Activated naive CD4-positive, alpha-beta T cell treated with anti-CD3 and anti-CD28 coated beads, Interleukin-2, amount 50 U/mL, for 16 hours (primary cell): ENCODE results near the gene GABRD.
"Not testable (repeated sequence)": the region's sequence is repeated elsewhere in the genome, so short reads cannot be mapped to it uniquely, and the experiment has no call there.

Source experiments
- DNase-seq: peaks from one replicate; pipeline ENCODE4 v3.0.0-alpha.2; 2020

Gene GABRD, protein sequence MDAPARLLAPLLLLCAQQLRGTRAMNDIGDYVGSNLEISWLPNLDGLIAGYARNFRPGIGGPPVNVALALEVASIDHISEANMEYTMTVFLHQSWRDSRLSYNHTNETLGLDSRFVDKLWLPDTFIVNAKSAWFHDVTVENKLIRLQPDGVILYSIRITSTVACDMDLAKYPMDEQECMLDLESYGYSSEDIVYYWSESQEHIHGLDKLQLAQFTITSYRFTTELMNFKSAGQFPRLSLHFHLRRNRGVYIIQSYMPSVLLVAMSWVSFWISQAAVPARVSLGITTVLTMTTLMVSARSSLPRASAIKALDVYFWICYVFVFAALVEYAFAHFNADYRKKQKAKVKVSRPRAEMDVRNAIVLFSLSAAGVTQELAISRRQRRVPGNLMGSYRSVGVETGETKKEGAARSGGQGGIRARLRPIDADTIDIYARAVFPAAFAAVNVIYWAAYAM

GRCh38 chr1:2019172-2019543 is at the start of gene GABRD:
Gene GABRD (plus strand): TSS chr1:2019345. CDS start chr1:2019424, 79 bp downstream.
- peak; percentile 35 for DNase-seq

DNA sequence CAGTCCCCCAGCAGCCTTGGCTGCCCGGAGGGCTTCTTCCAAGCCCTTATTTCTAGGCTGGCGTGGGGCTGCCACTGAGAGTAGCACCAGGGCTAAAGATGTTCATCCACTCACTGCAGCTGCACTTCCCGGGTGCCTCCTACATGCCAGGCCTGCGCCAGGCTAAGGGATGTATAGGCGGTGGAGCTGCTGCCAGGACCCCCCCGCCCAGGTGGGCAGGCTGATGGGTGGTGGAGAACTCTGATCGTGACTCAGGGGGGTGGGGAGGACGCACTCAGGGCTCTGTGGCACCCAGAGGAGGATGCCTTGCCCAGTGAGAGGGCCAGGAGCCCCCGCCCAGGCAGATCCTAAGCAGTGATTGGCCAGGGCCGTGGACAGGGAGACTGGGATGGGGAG is 49.6 kb upstream of the GABRD start:
- no peak for DNase-seq

DNA sequence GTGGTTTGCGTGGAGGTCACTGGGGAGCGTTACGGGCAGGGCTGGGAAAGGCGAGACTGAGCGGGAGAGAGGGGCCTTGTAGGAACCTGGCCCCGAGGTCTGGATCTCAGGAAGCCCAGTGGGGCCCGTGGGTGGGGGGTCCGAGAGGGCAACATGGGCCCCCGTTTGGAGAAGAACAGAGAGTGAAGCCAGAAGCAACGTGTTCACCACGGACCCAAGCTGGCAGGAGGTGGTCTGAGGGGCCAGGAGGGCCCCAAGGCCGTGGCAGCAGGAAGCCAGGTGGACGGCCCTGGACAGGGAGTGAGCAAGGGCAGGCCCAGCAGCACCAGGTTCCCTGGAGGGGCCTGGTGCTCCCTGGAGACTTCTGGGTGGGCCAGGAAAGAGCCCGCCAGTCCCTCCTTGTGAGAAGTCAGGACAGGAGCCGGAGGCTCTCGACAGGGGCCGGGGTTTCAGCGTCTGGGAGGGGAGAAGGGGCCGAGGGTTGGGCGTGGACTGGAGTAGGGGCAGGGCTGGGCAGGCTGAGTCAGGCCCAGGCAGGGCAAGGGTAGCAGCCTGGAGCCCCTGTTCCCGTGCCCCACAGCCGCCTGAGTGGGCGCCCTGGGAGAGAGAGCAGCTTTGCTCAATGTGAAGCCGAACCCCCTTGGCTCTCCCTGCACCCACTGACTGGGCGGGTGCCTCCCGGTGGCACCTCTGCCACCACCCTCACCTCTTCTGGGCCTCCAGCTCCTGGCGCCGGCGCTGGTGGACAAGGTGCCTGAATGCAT is 49.0 kb upstream of the GABRD start:
- DNase-seq: no peak

GRCh38 chr1:1971017-1971416 is 48.1 kb upstream of the GABRD start:
- DNase-seq: no peak

DNA sequence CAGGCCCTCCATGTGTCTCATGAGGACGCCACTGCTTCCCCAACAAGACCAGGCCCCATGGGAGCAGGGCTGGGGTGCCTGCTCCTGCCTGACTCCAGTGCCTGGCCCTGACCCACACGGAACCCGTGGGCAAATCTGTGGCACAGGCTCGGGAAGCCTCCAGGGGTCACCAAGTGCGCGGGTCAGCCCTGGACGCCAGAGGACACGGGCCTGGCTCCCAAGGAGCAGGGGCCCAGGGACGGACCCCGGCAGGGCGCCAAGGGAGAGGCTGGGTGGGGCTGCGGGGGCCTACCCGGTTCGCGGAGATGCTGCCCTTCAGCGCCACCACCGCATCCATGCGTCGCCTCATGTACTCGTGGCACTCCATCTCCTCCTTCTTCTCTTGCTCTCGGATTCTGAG is 47.5 kb upstream of the GABRD start:
- no peak for DNase-seq

- DNase-seq: no peak
These were observed 46.0 kb upstream of the GABRD start for GRCh38 chr1:1972976-1973715.

DNA sequence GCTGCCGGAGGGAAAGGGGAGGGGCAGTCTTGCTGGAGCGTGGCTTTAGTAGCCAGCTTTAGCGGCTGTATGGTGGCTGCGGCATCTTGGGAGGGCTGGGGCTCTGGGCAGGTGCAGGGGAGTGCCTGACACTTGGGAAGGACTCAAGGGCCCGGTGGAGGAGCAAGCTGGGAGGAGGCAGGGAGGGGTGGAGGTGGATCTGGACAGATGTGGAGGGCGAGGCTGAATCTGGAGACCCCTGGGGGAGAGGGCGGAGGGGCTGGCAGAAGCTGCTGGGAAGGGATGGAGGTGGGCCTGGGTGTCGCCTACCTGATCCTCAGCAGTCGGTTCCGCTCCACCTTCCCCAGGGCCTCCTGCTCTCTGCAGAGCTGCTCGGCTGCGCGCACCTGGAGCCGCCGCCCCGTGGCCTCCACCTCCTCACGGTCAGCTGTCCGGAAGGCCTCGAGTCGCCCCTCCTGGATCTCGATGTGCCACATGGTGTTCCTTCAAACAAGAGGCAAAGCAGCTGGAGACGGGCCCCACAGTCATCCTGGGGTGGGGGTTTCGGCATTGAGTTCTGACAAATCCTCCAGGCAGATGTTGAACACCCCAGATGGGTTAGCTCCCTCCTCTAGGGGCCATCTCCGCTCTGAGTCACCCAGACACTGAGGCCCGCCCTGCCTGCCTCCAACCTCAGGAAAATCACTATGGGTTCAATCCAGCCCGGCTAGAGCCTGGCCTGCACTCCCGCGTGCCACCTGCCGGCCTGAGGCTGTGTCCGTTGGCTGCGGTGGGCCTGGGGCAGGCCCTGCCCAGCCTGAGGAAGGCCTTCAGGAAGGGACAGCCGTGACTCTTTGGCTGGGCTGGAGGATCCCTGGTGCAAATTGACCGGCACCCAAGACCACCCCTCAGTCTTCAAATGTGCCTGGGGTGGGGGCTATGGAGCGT is 45.2 kb upstream of the GABRD start:
- no peak for DNase-seq

DNA sequence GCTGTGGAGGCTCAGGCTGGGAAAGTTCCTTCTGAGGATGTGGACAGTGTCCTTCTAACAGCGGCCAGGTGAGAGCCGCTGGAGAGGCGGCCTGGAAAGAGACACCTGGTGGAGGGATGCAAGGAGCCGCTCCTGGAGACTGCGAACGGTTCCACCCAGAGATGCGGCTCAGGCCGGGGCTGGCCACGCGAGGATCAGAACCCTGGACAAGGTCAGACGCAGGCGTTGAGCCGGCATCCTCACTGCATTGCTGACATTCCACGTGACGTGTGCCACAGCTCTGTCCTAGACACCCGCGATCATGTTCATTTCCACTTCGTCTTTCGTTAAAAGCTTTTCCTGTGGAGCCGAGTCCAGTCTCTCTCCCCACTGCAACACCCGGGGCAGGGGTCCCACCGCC is 44.3 kb upstream of the GABRD start:
- no peak for DNase-seq

- DNase-seq: no peak
These were observed 43.6 kb upstream of the GABRD start for GRCh38 chr1:1975535-1975934.

DNA sequence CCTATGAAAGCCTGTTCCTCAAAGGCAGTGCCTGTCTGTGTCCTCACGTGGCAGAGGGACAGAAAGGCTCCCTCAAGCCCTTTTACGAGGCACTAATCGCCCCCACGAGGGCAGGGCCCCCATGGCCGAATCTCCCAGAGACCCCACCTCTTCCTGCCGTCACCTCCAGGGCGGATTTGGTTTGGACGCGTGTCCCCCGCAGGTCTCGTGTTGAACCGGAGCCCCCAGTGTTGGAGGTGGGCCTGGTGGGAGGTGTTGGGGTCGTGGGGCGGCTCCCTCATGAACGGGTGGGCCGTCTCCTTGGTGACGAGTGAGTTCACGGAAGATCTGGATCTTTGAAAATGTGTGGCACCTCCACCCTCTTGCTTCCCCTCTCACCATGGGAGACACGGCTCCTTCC is 43.1 kb upstream of the GABRD start:
- no peak for DNase-seq

- no peak for DNase-seq
These were observed 41.0 kb upstream of the GABRD start for GRCh38 chr1:1978108-1978507.

- not testable (repeated sequence) for DNase-seq
These were observed 40.3 kb upstream of the GABRD start for GRCh38 chr1:1978690-1979481.

- DNase-seq: no peak
These were observed 39.5 kb upstream of the GABRD start for GRCh38 chr1:1979482-1980165.

DNA sequence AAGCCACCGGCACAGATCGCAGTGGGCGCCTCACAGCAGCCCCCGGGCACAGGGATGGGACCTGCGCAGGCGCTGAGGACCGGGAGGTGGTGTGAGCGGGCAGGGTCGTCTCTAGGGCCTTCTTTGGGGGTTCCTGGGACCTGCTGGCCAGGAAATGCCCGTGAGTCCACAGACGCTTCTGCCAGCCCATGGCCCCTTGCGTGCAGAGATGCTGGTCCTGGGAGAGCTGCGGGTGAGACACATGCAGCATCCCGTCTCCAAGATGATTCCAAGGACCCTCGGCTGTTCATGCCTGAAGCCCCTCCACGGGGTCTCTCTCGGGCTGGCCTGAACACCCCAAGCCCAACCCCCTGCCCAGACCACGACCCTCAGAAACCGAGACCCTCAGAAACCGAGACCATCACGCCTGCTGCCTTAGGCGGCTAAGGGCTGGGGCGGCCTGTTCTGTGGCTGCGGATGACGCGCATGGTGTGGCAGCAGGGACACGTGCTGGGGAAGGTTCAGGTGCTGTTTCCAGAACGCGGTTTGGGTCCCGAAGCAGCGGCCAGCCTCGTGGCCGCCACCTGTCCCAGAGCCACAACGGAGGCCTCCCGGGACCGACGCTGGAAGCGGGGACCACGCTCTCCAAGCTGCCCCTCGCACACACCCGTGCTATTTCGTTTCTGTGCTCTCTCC is 38.5 kb upstream of the GABRD start:
- DNase-seq: no peak

- no peak for DNase-seq
These were observed 38.0 kb upstream of the GABRD start for GRCh38 chr1:1981142-1981500.

- DNase-seq: not testable (repeated sequence)
These were observed 37.4 kb upstream of the GABRD start for GRCh38 chr1:1981631-1982327.

DNA sequence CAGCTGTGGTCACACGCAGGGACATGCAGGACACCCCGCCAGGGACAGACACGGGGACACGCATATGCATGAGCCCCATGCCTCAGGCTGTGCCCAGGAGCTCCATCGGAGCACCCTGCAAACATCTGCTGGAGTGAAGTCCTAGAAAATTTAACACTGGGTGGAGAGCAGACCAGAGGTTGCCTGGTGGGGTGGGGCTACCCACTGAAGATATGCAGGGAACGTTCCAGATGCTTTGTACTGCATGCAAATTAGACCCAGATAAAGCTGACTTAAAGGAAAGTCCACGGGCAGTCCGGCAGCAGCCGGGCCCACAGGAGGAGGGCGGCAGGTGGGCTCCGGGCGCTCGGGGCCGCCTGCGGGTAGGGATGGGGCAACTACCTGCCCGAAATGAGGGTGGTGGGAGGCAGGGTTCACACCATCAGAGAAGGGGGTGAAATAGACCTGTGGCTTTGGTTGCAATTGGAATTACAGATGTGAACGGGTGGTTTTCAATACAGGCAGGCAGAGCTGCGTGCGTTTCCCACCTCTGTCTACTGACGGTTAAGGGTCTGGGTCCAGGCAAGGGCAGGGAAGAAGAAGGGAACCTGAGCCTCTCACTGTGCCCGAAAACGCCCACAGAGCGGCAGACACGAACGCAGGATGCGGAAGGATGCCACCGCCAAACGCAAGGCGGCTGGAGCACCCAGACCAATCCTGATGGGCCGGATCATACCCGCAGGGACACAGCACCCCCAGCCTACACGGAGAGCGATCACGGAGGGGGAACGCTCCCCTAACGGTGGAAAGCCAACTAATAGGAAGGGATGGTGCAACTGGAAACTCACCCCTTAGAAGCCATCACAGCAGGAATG is 36.5 kb upstream of the GABRD start:
- no peak for DNase-seq

DNA sequence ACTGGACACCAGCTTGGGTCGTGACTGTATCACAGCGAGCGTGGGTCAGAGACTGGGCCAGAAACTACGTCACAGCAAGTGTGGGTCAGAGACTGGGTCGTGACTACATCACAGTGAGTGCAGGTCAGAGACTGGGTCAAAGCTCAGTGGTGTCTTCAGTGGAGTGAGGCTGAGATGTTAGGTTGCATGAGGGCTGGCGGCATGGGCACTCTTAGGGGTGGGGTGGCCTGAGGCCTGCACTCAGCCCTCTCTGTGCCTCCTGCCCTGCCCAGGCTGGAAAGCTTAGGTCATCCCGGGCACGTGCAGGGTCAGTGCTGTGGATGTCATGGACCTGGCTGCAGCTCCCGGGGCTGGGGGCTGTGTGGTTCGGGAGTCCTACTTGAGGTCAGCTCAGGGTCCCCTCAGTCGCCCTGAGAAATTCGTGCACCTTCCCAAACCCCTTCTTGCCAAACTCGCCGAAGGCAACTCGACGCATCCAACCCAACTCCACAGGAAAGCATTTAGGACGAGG is 34.5 kb upstream of the GABRD start:
- no peak for DNase-seq
